GM12801 (cell line): ENCODE measurements around the gene CACNG3.

Experiments used
- TF ChIP-seq, protein P1 (sequence below): IDR thresholded peaks from one replicate; pipeline ENCODE4 v1.5.1; 2011; ENCODE audit warnings: control low read depth; ENCODE audit not compliant: insufficient read length; ENCODE audit errors: extremely low read depth

Gene CACNG3

DNA sequence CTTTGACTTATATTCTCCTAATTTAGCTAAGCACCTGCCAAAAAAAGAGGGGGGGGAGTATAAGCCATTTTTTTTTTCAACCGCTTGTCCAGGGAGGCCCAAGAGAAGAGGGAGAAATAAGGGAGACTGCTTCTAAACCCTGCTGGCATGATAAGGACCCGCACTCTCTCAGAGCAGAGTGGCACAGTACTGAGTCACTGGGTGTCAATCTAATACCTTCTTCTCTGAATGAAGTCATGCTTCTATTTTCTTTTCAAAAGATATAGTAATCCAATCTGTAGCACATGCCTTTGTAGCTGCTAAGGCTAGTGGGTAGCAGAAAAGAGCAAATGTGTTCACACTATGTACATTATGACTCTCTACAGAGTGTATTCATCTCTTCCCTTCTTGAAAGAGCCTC lies 34.9 kb upstream of the CACNG3 start:
- TF ChIP-seq, protein P1, sequence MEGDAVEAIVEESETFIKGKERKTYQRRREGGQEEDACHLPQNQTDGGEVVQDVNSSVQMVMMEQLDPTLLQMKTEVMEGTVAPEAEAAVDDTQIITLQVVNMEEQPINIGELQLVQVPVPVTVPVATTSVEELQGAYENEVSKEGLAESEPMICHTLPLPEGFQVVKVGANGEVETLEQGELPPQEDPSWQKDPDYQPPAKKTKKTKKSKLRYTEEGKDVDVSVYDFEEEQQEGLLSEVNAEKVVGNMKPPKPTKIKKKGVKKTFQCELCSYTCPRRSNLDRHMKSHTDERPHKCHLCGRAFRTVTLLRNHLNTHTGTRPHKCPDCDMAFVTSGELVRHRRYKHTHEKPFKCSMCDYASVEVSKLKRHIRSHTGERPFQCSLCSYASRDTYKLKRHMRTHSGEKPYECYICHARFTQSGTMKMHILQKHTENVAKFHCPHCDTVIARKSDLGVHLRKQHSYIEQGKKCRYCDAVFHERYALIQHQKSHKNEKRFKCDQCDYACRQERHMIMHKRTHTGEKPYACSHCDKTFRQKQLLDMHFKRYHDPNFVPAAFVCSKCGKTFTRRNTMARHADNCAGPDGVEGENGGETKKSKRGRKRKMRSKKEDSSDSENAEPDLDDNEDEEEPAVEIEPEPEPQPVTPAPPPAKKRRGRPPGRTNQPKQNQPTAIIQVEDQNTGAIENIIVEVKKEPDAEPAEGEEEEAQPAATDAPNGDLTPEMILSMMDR: no peak

DNA sequence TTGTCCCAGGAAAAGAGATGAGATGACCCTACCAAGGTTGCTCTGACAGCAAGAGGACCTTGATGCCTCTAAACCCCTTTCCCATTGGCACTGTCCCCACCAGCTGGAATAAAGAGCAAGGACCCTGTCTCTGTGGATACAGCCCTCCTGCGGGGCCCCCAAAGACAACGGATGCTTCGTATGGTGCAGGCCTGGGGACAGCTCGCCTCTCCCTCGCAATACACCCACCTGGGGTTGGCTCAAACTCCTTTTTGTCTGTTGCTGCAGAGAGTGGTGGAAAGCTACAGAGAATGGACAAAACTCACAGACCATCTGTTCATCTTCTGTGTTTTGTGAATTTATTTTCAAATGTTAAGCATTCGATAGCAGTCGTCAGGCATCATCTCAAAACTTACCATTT lies 27.6 kb upstream of the CACNG3 start:
- TF ChIP-seq, protein P1: no peak

DNA sequence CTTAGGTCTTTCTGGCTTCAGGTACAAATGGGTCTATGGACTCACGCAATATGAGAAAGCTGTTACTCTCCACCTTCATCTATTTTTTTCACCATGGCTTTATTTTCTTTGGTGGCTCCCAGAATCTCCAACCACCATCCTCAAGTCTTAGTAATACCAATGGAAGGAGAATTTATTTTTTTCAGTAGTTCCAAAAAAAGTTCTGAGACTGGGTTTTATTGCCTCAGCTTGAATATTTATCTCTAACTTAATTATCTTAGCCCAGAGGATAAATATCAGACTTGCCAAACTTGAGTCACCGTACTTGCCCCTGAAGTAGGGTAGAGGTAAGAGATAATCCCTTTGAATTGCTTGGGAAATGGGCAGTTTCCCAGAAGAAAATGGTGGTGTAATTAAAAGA lies 23.2 kb upstream of the CACNG3 start:
- TF ChIP-seq, protein P1: no peak

DNA sequence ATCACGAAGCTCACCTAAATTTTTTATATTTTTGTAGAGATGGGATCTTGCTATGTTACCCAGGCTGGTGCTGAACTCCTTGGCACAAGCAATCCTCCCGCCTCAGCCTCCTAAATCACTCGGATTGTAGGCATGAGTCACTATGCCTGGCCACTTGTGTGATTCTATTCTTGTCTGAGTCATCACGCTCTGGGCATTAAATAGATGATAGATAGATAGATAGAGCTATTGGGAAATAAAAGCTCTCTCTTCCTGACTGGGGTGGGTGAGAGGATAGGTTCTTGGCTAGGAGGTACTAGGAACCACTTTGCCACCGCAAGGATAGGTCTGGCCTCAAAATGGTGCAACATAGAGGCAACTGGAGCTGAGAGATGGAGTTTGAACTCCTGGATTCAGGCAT lies 21.4 kb upstream of the CACNG3 start:
- TF ChIP-seq, protein P1: no peak

DNA sequence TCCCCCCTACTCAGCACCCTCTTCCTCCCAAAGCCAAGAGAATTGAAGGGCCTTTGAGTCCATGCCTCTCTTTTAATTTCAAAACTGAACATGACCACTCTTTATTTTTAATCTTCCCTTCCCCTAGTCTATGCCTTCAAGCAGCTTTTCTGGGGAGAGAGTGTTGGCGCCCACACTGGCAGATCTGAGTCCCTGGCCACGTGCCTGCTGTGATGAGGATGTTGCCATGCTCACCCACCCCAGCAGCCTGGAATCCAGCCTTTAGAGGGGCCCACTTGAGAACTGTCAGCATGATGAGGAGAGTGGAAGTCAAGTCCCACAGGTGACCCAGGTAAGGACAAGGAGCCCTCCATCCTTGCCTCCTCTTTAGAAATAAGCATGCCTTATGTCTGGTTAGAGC lies 20.3 kb upstream of the CACNG3 start:
- TF ChIP-seq, protein P1: no peak

DNA sequence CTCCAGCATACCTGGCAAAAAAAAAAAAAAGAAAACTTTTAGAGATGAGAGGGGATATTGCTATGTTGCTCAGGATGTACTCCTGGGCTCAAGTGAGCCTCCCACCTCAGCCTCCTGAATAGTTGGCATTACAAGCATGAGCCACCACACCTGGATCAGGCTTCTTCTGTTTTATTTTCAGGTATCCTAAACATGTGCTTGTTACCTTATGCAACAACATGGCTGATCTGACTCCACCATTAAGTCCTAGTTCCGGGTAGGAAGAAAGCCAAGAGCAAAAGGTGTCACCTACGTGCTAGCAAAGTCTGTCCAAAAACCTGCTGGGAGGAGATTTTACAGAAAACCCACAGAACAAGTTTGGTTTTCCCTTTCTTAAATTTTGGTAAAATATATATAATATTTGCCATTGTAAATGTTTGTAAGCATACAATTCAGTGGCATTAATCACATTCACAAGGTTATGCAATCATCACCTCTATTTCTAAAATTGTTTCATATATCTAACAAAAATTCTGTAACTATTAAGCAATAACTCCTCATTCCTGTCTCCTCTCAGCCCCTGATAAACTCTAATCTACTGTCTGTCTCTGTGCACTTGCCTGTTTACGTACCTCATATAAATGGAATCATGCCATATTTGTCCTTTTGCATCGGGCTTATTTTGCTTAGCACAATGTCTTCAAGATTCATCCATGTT lies 9.1 kb upstream of the CACNG3 start:
- TF ChIP-seq, protein P1: no peak

DNA sequence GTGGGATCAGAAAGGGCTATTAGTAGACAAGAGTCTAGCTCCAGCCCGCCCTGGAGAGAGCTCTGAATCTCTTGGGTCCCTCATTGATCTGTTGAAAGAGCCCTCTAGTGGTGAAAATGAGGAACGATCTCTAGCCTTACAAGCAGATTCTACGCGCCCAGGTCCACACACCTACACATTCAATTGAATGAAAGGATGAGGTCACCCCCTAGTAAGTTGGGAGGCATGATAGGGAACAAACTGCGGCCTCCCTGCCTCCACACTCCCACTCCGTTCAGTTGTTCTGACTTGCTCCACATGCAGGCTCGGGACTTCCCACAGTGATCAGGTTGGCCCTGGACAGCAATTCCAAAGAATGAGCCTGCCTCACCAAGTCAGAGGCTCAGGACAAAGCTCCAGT lies 2.9 kb upstream of the CACNG3 start:
- TF ChIP-seq, protein P1: no peak

DNA sequence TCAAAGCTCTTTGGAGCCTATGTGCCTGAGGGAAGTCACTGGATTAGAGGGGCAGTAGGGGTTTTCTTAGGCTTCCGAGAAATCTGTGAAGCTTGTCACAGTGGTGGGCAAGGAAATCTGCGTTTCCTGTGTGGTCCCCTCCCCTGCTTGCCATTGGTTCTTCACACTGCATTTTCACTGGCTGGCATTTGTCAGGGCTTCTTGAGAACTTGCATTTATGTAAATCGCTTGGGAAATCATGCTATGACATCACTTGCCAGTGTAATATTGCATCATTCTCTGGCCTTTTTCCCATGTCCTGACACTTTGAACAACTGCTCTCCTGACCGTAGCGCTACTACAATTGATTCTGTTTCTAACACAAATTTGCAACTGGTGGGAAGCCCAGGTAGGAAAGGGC lies 1.8 kb downstream of the CACNG3 start:
- TF ChIP-seq, protein P1: no peak
